ENCODE data around the gene TCEA2.
A peak's percentile ranks its signal among the peaks of the same experiment; 100 is the strongest.
"Not testable (repeated sequence)": the region's sequence is repeated elsewhere in the genome, so short reads cannot be mapped to it uniquely, and the experiment has no call there.

The TCEA2 gene

DNA sequence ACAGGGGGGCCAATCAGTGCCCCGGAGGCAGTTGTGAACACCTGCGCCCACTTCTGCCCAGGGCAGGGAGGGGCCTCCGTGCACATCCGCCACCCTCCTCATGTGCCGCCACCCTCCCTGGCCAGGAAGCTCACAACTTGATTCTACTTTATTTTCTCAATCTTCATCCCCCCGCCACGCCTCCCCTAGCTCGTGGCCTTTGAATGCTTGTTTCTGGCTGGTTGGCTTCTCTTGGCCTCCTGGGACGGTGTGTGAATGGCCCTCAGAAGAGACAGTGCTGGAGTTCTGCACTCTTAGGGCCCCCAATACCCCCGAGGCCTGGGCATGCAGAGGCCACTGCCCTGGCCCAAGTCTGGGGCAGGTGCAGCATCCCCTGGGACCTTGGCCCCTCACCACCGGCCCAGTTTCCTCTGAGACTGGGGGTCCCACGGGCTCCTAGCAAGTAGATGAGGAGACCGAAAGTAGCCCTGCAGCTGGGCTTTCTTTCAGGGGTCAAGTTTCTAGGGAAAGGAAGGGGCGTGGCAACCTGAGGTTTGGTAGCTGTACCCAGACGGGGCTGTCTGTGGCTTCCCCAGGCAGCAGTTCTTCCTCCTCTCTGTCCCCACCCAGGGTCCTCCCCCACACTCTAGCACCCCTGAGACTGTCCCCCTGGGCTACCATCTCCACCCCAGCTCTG is 15.0 kb downstream of the TCEA2 start:
- TF ChIP-seq POLR2A (IDR thresholded peaks at IDR 0.05; ENCODE audit: low read length) = no peak
- TF ChIP-seq GATA1 (IDR thresholded peaks at IDR 0.05; ENCODE audit: low read depth, low read length) = no peak
- DNase-seq = no peak

DNA sequence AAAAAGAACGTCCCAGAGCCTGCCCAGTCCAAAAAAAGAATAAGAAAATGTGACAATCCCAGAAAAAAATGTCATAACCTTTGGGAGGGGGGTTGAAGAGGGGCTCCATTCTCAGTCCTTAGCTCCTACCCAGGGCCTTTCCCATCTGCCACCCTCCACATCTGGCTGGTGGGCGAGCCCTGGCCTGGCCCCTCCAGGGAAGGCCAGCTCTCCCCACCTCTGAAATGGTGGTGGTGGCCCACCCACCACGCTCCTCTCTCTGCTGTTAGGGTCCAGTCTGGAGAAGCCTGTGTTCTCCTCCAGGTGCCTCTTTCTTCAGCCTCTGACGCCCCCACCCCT is 15.9 kb downstream of the TCEA2 start:
- TF ChIP-seq GATA1 (IDR thresholded peaks at IDR 0.05; ENCODE audit: low read depth, low read length) = no peak
- no peak for TF ChIP-seq POLR2A (IDR thresholded peaks at IDR 0.05; ENCODE audit: low read length)
- DNase-seq = no peak

DNA sequence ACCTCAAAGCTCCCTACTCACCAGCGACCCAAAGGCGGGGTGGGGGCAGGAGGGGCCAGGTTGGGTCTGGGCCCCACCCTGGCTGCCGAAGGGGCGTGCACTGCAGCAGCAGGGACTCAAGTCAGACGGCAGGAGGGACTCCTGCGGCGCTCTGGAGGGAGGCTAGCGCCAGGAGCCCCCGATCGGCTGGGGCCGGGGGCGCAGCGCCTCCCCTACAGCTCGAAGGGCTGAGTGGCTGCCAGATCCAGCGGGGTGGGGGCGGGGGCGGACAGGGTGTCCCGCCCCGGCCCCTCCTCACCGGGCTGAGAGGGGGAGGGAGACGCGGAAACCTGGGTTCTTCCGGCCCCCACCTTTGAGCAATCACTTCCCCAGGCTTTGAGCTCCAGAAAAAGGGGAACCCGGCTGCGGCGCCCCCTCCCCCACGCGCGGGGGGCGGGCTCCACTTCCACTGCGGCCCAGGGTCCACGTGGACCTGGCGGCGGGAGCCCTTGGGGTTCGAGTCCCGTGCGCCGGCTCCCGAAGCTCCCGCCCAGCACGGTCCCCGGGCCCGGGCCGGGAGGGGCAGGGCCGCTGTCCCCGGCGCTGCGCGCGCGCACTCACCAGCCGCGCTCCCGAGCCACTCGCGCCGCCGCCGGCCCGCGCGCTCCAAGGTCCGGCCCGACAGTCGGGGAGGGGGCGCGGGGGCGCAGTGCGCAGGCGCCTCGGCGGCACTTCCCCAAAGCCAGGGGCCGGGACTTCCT is 16.4 kb downstream of the TCEA2 start, which contains the start of gene RGS19:
Gene RGS19, minus strand, starts transcription at position 246 of the 740 bp plus-strand sequence. CDS start 2,632 bp downstream, outside the sequence.
- TF ChIP-seq POLR2A (IDR thresholded peaks at IDR 0.05; ENCODE audit: low read length) (no peak), GATA1 (IDR thresholded peaks at IDR 0.05; ENCODE audit: low read depth, low read length) (no peak)
- peak; percentile 65 to 68 for DNase-seq

DNA sequence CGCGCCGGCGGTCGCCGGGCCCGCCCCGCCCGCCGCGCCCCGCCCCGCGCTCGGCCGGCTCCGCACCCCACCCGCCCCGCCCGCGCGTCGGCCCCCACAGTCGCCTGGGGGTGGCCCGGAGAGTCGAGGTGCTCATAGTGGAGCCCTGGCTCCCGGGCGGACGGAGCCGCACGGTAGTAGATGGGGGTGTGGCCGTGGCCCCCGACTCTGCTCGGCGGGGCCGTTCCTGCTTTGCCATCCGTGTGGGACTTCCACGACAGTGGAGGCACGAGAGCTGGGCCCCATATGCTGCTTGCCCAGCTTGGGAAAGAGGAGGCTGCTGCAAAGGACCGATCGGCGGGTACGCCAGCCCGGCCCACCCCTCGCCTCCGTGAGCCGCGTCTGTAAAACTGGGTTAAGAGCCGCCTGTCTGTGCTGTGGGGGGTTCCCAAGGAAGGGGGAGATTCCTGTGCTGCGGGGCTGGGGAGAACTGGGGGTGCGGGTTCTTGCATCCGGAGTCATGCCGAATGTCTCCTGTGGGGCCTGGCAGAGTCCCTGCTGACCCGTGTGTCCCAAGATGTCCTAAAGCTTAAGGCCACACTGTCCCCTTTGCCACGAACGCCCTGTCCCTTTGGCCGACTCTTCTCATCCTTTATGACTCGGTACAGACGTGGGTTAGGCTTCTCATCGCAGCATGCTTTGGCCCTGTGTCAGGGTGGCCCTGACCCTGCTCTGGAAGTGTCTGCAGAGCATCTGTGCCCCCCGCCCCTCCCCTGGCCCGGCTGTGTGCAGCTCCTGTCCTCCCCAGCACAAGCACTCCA is 17.2 kb downstream of the TCEA2 start, which contains the start of gene OPRL1:
Gene OPRL1, plus strand, starts transcription at position 70 of the 800 bp plus-strand sequence. CDS start 12,639 bp downstream, outside the sequence.
- no peak for TF ChIP-seq GATA1 (IDR thresholded peaks at IDR 0.05; ENCODE audit: low read depth, low read length)
- DNase-seq = no peak

DNA sequence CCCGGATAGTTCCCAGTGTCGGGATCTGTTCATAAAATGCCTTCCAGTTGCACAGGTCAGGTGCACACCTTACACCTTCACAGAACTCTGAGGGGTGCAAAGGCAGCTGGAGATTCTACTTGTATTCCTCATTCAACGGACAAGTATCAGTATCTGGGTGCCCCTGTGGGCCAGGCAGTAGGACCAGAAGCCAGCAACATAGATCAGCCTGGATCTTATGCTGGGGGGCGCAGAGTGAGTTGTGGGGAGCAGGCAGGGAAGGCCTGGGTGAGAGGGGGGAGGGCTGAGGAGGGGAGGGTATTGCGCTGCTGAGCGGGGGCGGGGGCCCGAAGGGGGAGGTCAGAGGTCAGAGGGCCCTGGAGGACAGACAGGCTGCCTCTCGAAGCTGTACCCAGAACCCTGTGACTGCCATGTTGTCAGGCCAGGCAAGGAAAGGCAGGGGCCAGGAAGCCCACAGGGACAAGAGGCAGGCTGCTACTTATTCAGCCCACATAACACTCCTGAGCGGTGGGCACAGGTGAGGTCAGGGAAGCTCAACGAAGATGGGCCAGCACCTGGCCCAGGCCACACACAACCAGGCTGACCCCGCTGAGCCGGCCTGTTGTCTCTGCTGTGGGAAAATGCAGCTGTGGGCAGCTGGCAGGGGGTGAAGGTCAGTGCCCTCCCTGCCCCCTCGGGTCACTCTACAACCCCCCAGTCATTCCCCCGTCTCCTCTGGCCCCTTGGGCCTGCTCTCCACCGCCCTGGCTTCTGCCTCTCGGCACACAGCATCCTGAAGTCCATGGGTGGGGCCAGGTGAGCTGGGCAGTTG is 18.0 kb downstream of the TCEA2 start:
- TF ChIP-seq GATA1 (IDR thresholded peaks at IDR 0.05; ENCODE audit: low read depth, low read length) (no peak), POLR2A (IDR thresholded peaks at IDR 0.05; ENCODE audit: low read length) (no peak)
- DNase-seq = no peak

DNA sequence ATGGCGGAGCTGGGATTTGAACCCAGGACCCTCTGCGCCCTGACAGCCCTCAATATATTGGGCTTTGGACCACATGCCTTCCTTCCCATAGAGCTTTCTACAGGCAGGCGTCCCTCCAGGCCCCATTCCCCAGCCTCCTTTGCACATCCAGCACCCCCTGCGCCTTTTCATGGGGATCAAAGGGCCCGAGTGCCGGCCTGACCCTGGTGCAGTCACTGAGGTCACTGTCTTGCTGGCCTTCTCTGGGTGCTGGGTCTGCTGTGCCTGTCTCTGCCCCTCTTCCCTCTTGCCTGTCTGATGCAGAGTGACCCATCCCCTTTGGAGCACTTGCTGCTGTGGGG is 18.6 kb downstream of the TCEA2 start:
- TF ChIP-seq POLR2A (IDR thresholded peaks at IDR 0.05; ENCODE audit: low read length) = no peak
- no peak for TF ChIP-seq GATA1 (IDR thresholded peaks at IDR 0.05; ENCODE audit: low read depth, low read length)
- no peak for DNase-seq

DNA sequence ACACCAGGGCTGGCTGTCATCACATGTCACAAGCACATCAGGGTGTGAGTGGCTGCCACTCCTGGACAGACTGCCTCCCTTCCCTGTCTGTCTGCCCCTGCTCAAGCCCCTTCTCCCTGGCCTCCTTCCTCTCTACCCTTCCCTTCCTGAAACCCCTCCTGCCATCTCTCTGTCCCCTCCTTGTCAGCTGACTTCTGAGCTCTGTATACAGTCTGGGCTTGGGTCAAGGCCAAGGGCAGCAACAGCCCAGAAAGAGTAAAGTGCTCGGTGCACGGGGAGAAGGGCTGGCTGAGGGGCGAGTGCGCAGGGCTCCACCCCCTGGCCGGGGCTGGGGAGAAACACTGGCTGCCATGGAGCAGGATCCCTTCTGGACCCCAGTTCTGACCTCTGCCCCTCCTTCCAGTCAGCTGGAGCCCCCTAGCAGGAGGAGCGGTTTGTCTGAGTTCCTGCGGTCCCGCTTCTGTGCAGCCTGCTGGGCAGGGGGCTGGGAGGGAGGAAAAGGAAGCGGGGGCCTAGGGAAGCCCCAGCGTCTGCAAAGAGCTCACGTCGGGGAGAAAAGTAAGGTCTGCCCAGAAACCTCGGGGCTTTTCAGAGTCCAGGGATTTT is 19.2 kb downstream of the TCEA2 start:
- no peak for TF ChIP-seq GATA1 (IDR thresholded peaks at IDR 0.05; ENCODE audit: low read depth, low read length)
- DNase-seq = no peak

DNA sequence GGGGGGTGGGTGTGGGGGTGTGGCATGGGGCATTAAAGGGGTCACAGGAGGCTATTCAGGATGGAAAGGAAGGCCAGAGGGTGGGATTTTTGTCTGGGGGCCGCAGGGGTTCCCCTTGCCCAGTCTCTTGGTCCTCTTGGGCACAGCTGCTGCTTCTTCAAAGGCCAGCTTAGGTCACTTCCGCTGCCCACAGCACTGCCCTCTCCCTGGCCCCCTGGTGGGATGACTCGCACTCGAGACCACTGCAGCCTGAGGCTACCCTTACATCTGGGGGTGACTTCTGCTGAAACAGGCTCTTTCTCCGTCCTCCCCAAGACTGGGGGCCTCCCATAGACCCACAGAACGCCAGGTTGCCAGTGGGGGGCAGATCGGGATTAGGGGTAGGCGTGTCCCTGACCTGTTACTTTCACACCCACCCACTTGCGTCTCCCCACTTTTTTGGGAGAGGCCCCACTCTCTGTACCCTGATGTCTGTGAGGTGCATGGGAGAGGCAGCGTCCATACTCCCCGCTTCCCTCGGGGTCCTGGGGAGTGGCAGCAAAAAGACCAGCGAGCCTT is 19.9 kb downstream of the TCEA2 start:
- DNase-seq = no peak
- TF ChIP-seq GATA1 (IDR thresholded peaks at IDR 0.05; ENCODE audit: low read depth, low read length) (no peak), POLR2A (IDR thresholded peaks at IDR 0.05; ENCODE audit: low read length) (no peak)

DNA sequence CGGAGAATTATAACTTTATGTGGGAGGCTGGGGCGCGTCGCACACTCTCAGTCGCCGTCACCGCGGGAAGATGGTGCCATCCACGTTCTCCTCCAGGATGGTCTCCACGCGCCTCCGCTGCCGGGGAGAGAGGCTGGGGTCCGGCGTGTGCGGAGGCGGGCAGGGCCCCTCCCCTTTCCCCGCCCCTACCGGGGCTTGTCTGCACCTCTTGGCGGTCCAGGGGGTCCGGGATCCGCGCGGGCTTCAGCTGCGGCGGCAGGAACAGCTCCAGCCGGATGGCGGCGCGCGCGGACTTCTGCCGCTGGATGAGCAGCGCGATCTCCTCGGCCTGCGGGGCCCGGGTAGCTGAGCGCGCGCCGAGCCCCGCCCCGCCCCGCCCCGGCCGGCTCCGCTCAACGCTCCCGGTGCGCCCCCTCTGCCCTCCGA is 20.4 kb downstream of the TCEA2 start:
- DNase-seq = peak; percentile 75 to 77
- TF ChIP-seq GATA1 (IDR thresholded peaks at IDR 0.05; ENCODE audit: low read depth, low read length) (no peak), POLR2A (IDR thresholded peaks at IDR 0.05; ENCODE audit: low read length) (no peak)

DNA sequence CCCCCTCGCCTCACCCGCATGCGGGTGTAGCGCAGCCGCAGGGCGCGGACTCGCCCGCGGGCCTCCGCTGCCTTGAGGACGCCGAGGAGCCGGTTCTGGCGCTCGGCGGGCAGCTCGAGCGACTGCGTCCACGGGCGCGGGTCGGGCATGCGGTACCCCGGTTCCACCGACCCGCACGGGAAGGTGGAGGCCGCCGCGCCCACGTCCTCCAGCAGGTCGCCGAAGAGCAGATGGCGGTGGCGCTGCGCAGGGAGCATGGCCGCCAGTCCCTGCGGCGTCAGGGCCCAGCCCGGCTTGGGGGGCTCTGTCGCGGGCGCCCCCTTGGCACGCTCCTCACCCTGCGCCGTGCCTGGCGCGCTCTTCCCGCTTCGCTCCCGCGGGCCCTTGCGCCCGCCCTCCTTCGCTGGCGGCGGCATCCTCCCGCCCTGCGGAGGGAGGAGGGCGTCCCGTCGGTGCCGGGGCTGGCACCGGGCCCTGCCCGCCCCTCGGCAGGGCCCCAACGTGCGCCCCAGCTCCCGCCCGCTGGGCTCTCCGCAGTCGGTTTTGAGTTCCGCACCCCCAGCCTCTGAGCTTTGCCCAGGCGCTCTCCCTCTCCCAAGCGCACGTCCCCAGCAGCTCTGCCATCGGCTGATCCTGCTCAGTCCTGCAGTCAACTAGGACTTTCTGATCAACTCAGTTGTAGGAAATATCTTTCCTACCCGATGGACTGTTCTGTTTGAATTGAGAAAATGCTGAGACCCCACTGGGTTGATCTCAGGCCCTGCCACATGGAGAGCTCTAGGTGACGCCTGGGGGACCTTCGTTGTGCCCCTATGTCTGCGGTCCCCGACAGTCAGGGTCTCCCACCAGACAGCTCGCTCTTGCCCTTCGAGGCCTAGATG is 21.0 kb downstream of the TCEA2 start, which contains the start of gene LKAAEAR1:
Gene LKAAEAR1, minus strand, starts transcription at position 595 of the 881 bp plus-strand sequence. Its CDS starts 179 bp downstream, at position 416.
- TF ChIP-seq GATA1 (IDR thresholded peaks at IDR 0.05; ENCODE audit: low read depth, low read length) (no peak), POLR2A (IDR thresholded peaks at IDR 0.05; ENCODE audit: low read length) (no peak)
- no peak for DNase-seq

DNA sequence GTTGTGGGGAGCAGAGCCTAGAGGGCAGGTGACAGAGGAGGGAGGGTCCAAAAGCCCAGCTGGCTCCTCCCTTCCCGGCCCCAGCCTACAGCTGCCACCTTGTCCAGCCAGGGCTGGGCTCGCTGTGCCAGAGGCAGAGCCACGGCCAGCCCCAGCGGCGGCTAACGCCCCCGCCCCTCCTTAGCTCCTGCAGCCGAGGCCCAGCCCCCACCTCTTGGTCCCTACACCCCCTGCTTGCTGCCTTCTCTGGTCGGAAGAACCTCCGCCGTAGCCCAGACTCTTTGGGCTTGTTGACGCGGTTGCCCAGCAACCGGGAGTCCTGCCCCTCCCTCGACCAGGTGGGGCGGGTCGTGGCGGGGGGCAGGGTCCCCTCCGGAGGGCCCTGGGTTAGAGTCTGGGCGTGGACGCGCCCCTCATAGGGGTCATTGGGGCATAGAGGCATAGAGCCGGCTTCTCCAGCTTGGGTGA is 21.7 kb downstream of the TCEA2 start:
- DNase-seq = no peak
- no peak for TF ChIP-seq GATA1 (IDR thresholded peaks at IDR 0.05; ENCODE audit: low read depth, low read length)
- TF ChIP-seq POLR2A (IDR thresholded peaks at IDR 0.05; ENCODE audit: low read length) = no peak

DNA sequence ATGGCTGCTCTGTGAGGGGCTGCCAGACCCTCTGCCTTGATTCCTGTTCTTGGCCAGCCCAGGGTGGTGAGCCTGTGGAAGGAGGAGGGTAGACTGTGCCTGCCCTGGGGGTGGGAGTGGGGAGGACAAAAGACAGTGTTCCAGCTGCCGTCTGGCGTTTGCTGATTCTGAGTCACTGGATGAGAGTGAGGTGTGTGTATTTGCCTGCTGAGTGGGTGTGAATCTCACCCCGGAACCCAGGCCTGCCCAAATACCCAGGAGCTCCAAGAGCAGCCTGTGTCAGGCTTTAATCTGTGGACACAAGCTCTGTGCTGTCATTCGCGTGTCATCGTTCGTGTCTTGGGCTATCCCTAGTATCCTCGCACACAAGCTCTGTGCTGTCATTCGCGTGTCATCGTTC is 23.8 kb downstream of the TCEA2 start:
- TF ChIP-seq POLR2A (IDR thresholded peaks at IDR 0.05; ENCODE audit: low read length) (no peak), GATA1 (IDR thresholded peaks at IDR 0.05; ENCODE audit: low read depth, low read length) (no peak)
- DNase-seq = no peak

DNA sequence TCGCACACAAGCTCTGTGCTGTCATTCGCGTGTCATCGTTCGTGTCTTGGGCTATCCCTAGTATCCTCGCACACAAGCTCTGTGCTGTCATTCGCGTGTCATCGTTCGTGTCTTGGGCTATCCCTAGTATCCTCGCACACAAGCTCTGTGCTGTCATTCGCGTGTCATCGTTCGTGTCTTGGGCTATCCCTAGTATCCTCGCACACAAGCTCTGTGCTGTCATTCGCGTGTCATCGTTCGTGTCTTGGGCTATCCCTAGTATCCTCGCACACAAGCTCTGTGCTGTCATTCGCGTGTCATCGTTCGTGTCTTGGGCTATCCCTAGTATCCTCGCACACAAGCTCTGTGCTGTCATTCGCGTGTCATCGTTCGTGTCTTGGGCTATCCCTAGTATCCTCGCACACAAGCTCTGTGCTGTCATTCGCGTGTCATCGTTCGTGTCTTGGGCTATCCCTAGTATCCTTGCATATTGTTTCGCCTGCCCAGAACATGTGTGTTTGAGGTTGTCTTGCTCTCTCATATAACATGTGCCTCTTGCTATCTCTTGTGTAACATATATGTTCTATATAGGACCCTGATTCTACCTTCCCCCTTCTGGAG is 24.3 kb downstream of the TCEA2 start:
- not testable (repeated sequence) for DNase-seq

DNA sequence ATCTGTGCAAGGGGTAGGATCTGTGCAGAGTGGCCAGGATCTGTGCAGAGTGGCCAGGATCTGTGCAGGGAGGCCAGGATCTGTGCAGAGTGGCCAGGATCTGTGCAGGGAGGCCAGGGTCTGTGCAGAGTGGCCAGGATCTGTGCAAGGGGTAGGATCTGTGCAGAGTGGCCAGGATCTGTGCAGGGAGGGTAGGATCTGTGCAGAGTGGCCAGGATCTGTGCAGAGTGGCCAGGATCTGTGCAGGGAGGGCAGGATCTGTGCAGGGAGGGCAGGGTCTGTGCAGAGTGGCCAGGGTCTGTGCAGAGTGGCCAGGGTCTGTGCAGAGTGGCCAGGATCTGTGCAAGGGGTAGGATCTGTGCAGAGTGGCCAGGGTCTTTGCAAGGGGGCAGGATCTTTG is 25.6 kb downstream of the TCEA2 start:
- peak; percentile 20 to 22 for DNase-seq

Measured in erythroblast (primary cell).